Left renal cortex interstitium (tissue), 4 donors: ENCODE data around the gene FMOD. TPM values are rescaled to one million over a fixed set of nuclear protein-coding genes. Genes with fewer than 3 reads are reported as not detected.

Experiments used
- polyA plus RNA-seq, 4 donors: library from polyadenylated mRNA; unstranded; fragments of 120-200 nt; gene quantifications; one replicate each; pipeline ENCODE4 v1.2.1, GENCODE V29; 2013; ENCODE audit not compliant: insufficient read length in 4 of 4

The FMOD gene
- polyA plus RNA-seq, 4 donors: 39.5 to 65.2 (median 51.1) TPM

Other genes starting within 250 kb of the FMOD start
- 1 to 10 TPM; 3.7 to 8.7 (median 5.9) TPM for gene ADORA1, start 223.4 kb downstream of the FMOD start, polyA plus RNA-seq
- gene MYBPH, start 175.3 kb downstream of the FMOD start, polyA plus RNA-seq: under 1 TPM; 0.17 to 0.47 (median 0.29) TPM
- gene CHI3L1, start 164.4 kb downstream of the FMOD start, polyA plus RNA-seq: 10 to 100 TPM in 2 of 4 donors, 1 to 10 TPM in 2; 8.4 to 14.1 (median 10.8) TPM
- under 1 TPM; 0.13 to 0.46 (median 0.21) TPM for gene CHIT1, start 121.4 kb downstream of the FMOD start, polyA plus RNA-seq
- gene BTG2, start 45.6 kb downstream of the FMOD start, polyA plus RNA-seq: 100 to 1,000 TPM in 2 of 4 donors, 10 to 100 TPM in 2; 86.8 to 215 (median 118) TPM
- gene PRELP, start 124.7 kb upstream of the FMOD start, polyA plus RNA-seq: 1 to 10 TPM; 2.0 to 5.5 (median 4.0) TPM
- not detected for gene OPTC, start 143.0 kb upstream of the FMOD start, polyA plus RNA-seq